ENCODE measurements around the gene DUSP8. TPM values are rescaled to one million over a fixed set of nuclear protein-coding genes. Genes with fewer than 3 reads are reported as not detected.

The DUSP8 gene
- total RNA-seq, 1 donor from 2014 or later: 0.76 TPM

DNA sequence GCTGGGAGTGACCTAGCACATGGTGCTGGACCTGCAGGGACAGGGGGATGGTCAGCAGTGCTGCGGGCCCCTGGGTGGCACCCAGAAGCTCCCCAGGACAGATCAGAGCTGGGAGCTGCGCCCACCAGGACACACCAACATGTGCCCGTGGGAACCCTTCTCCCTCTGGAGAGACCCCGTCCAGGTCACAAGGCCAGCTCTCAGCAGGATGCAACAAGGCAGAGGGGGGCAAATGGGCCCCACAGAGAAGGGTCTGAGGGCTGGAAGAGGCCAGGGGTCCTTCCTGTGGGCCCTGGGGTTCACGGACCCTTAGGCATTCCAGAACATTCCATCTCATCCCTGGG is 6.2 kb downstream of the DUSP8 start:
- no peak for ATAC-seq

DNA sequence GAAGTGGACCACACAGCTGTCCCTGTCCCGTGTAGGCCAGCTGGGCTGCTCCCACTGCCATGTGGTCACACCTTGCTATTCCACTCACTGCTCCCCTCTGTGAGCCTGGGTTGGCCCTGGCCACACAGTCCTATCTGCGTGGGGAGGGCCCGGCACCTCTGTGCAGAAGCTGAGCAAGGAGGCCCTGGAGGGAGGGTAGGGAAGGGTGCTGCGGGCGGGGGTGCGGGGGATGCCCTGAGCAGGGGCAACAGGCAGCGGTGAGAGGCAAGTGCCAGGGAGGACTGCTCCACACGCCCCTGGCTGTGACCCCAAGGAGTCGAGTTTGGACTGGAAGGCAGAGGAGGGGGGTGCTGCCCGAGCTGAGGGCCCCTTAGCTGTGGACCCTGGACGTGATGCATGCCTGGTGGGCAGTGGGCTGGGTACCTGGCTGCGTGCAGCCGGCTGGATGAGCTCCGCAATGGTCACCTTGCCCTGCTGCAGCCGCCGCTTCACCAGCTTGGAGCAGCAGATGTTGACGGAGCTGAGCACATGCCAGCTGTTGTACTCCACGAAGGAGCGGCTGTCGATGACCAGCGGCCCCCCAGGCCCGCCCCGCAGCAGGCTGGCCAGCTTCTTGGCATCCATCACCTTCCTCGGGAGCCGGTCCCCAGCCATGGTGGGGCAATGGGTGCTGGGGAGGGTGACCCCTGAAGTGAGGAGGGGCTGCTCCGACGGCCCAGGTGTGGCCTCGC is 6.7 kb downstream of the DUSP8 start:
- no peak for ATAC-seq

DNA sequence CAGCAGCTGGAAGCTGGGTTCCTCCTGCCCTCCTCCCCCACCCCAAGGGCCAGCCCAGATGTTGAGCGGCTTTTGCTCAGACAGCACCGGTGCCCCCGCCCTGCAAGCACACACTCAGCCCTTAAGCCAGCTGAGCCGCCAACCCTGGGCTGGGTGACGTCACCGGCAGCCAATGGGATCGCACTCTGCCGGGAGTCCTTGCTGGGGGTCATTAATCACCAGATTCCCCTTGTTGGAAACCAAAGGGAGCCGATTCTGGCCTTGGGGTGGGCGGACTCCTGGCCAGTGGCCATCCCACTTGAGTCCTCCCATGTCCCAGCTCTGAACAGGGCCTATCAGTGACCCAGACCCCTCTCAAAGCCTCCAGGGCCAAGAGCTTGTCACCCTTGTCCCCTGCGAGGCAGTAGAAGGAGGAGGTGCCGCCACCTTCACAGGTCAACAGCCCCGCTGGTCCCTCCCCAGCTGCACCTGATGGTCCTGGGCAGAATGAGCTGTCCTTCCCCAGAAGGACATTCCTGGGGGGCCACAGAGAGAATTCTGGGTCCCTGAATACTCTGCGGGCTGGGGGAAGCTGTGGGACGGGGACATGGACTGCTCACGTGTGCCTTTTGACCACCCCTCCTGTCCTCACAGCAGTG is 7.4 kb downstream of the DUSP8 start:
- peak; percentile 35 for ATAC-seq

DNA sequence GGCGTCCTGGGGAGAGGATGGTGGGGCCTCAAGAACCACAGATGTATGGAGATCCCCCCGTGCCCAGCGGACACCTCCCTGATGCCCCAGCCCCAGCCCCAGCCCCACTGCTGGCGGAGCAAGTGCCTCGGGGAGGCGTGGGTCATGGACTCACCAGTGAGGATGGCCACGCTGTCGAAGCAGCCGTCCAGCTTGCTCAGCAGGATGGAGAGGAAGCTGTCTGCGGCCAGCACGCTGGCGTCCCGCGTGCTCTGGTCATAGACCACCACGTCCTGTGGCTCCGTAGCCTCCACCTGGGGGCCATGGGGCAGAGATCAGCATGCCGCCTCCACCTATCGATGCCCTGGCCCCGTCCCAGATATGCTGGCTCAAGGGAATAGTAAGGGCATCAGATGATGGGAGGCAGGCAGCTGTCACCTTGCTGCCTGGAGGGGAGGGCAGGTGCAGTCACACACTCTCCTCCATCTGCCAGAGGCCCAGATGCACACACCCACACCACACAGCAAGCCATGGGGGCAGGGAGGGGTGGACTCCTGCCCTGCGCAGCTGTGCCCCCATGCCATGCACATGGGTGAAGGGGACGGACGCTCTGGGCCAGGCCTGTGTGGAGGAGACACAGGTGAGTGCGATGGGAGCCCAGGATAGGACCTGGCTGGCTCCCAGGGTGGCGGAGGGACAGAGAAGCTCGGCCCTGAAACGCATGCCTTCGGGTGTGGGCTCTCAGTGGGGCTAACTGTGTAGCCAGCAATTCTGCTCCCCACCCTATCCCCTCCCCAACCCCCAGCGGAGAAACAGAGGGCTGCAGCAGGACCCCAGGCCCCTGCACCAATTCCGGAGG is 8.2 kb downstream of the DUSP8 start:
- ATAC-seq: no peak

DNA sequence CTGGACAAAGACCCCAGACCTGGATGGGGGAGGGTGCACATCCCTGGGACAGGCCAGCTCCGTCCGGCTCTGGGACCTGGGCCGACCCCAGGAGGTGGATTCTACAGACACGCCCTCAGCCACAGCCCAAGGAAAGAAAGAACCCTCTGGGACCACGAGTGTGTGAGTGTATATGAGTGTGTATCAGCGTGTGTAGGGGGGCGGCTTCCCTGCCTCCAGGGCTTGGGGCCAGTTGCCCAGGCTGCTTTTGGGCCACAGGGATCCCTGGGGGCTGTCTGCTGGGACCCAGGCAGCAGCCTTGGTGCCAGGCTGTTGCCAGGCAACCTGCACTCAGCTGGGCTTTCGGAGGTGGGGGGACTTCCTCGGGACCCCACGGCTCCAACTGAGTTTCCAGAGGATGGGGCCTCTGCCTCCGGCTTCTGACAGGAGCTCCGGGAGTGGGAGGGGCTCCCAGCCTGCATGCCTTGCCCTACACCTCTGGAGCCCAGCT is 8.9 kb downstream of the DUSP8 start:
- ATAC-seq: no peak

DNA sequence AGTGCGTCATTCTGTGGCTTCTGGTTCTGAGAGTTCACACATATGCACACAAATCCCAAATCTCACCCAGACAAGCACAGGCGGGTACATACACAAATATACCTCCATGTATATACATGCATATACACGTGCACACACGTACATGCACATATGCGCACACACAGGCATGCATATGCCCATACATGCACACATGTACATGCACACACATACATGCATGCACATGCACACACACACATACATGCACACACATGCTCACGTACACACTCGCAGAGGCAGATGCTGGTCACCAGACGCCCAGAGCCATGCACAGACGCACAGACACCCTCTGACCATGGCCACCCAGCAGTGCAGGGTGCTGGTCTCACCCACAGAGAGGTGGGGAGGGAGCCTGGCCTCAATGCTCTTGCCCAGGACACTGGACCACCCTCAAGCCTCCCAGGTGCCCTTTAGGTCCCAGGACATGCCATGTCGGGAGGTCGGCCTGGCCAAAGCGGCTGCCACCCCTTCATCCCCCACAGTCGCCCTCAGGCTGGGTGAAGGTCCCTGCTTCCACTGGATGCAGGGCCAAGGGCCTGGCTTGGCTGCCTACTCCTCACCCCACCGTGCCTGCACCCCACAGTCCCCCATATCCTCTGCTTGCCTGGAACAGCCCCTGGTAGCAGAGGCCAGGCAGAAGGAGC is 9.5 kb downstream of the DUSP8 start:
- ATAC-seq: no peak

DNA sequence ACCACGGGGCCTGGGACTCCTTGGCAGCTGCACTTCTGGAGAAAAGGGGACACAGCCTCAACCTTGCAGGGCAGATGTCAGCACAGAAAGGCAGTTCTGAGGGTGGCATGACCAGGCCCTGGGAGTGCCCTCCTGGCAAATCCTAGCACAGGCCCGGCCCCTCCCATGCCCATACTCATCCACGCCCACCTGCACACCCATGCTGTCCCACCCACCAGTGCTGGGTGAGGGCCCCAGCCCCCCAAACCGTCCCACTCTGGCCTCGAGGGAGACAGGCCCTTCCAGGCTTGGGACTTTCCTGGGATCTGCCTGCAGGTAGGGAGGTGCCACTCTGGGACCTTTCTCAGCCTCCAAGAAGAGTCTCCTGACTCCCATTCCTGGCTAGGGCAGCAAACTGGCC is 10.1 kb downstream of the DUSP8 start:
- ATAC-seq: no peak

DNA sequence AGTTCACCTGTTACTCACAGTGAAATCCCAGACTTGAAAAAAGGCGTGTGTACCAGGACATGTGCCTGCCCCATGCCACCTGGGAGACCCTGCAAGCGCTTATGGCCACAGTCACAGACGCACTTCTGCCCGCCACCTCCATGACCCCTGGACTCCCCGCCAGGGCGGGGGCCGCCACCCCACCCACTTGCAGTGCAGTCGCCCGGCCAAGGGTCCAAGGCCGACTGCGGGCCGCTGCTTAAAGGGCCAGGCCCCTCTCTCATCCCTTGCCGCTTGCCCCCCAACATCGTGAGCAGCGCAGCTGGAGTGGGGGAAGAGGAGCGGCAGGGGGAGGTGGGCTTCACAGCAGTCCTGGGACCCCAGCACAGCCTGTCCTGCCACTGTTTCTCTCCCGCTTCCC is 10.8 kb downstream of the DUSP8 start:
- no peak for ATAC-seq

DNA sequence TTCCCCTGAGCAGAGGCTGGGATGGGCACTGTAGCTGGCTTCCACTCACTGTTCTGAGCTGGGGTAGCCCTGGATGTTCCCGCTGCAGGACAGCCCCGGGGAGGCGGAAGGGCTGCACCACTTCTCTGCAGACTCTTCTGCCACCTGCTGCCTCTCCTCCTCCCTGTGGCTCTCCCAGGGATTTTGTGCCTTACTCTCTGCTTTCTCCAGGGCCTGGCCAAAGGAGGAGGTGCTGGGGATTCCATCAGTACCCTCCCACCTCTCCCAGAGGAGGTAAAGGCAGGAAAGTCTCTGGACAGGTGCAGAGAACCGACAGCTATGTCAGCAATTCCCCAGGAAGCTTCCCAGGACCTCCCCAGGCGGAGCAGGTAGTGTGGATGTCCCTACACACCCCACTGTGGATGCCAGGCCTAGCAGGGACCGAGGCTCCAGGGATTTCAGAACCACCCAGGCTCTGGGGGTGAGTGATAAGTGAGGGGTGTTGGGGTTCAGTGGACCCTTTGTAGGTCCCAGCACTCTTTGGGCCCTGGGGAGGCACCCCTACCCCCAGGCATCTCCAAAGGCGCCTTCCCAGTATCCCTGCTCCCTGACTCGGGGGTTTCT is 11.3 kb downstream of the DUSP8 start:
- no peak for ATAC-seq

DNA sequence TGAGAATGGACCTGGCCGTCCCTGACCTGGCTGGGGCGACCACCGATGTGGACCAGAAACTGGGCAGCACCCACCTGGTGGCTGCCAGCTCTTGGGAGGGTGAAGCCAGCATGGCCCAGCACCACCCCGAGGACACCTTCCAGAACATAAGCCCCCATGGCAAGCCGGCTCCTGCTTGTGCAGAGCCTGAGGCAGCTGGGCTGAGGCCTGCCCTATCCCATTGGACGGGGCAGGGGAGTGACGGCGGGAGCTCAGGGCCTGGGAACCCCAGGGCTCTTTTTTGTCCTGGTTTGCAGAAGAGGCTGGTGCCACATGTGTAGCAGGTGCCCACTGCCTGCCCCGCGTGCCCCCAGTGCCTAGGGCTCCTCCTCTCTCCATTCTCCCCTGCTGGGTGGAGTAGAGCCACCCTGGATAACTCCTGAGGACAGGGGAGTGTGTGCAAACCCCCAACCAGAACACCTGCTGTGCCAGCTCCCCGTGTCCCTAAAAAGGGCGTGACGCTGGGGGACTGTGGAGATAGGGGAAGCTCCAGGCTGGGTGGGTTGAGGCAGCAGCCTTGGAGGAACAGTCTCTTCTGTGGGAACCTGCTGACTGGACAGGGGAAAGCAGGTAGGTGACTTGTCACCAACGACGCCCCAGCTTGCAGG is 11.9 kb downstream of the DUSP8 start:
- no peak for ATAC-seq

DNA sequence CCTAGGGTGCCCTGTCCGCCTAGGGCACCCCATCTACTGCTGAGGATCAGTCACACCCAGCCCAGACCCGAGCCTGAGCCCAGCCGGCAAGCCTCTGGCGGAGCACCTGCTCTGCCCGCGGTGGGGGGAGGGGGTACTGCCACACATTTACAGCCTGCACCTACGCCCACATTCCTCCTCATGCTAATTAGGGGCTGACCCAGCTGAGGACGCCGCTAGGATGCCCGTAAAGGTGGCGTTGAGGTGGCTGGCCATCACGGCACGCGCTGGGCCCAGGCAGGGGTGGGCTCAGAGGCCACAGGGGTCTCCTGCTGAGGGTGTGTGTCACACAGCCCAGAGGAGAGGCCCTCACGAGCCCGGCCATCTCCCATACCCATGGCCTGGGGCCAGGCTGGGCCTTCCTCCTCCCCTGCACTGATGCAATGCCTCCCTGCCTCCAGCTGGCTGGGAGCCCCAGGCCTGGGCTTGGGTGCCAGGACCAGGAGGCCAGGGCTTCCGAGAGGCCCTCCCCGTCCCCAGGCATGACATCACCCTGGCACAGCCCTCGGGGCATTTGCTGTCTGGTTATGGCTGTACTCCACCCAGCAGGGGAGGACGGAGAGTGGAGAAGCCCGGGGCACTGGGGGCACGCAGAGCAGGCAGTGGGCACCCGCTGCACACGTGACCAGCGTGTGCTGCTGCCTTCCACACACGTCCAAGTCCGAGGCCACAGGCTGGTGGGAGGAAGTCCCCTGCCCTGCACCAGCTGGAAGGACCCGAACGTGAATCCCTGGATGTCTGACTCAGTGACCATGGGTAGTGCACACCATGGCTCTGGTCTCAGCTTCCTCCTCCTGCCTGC is 12.7 kb downstream of the DUSP8 start:
- ATAC-seq: peak; percentile 54

DNA sequence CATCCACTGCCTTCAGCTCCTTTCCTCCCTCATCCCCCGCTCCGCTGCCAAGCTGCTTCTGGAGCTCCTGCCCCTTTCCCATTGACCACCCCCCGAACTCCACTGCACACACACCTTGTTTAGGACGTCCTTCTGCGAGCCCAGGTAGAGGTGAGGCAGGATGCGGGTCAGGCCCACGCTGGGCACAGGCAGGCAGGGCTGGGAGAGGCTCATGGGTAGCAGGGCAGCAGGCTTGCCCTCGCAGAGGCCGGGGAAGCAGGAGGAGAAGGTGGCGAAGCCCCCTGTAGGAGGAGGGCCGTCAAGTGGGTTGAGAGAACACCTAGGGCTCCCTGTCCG is 13.3 kb downstream of the DUSP8 start:
- no peak for ATAC-seq

DNA sequence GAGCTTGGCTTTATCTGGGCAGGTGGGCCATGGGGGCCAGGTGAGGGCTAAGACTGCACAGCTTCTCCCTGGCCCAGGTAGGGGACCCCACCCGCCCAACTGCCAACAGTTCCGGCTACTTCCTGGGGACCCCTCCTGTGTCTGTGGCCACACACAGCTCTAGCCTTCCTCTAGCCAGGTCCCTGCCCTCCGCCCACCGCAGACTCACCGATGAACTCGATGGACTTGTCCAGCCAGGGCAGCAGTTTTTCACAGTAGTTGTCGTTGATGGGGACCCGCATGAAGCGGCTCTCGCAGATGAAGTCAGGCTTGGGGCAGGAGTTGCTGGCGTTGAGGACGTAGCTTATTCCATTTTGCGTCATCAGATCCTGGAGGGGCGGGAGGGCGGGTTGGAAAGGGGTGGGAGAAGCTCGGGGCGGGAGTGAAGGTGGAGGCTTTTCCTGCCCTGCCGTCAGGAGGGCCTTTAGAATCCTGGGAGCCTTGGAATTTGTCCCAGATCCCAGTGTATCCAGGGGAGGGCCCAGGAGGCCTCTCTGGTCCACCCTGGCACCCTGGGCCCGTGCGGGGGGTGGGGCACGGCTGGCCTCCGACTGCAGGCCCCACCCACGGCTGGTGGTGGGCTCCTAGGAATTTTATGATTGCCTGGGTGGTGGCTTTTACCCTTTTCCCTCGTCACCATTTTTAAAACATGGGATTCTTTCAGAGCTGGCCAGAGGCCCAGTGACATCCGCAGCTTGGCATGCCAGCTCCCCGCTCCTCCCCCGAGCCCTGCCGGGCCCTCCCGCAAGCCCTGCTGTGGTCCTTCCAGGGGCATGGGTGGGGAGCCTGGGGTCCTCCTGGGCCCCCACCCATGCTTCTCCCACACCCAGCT is 13.9 kb downstream of the DUSP8 start:
- no peak for ATAC-seq

DNA sequence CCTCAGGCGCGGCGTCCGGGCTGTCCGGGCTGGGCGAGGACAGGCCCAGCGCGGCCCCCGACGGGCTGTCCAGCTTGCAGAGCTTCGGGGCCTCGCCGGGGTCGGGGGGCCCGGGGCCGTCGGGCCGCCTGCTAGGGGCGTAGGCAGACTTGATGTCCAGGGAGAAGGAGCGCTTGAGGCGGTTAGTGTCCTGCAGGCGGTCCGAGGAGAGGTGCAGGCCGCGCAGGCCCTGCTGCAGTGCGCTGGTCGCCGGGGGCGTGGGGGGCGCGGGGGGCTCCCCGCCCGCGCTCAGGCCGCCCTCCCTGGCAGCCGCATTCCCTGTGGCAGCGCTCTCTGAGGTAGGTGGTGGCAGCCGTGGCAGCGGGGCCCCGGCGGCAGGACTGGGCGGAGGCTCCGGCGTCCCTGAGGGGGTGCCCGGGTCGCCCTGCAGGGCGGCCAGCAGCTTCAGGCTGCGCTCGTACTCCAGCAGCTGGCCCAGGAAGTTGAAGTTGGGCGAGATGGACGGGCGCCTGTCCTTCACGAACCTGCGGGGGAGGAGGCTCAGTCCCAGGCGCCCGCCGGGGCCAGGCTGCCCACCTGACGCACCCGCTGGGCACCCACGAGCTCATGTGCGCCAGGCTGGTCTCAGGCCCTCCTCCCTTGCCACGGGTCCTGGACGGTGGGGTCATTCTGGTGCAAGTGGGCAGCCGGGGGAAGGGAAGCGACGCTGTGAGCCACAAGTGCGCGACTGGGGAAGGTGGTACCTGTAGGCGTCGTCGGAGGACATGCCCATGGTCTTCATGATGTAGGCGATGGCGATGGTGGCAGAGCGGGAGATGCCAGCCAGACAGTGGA is 14.8 kb downstream of the DUSP8 start:
- ATAC-seq: no peak

DNA sequence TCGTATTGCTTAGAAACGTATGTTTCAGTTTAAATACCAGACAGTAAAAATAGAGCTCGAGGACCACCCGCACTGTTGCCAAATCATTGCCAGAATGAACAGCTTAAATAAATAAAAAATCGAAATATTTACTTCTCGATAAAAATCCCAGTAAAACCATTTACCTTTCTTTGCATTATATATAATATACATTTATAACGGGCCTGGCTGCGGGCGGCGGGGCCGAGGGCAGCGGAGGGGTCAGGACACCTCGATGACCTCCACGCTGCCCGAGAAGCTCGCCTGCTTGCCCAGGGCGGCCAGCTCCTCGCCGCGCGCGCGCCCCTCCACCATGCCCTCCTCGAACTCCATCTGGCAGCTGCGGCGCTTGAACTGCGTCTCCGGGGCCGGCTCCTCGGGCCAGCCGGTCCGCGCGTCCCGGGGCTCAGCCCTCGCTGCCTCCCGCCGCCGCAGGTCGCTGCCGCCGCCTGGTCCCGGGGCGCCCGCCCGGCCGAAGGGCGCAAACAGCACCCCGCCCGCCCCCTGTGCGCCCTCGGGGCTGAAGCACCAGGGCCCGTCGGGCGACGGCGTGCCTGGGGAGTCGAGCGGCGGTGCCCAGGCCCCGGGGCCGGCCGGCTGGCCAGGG is 15.7 kb downstream of the DUSP8 start:
- ATAC-seq: no peak

DNA sequence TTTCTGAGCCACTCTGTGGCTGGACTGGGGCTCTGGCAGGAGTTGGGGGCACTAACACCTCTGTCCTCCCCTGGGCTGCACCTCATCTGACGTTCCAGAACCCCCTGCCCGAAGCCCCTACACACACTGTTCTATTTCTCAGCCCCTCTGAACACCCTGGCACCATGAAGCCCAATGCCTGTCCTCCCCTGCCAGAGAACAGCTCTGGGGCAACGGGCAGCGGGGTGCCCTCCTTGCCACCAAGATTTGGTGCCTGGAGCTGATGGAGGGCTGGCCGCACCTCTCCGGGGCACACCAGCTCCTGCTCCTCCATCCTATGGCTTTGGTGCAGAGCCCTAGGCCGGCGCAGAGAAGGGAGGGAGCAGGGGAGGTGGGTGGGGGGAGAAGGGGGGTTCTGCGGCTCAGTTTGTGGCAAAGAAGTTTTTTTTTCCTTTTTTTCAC is 16.3 kb downstream of the DUSP8 start:
- ATAC-seq: no peak

DNA sequence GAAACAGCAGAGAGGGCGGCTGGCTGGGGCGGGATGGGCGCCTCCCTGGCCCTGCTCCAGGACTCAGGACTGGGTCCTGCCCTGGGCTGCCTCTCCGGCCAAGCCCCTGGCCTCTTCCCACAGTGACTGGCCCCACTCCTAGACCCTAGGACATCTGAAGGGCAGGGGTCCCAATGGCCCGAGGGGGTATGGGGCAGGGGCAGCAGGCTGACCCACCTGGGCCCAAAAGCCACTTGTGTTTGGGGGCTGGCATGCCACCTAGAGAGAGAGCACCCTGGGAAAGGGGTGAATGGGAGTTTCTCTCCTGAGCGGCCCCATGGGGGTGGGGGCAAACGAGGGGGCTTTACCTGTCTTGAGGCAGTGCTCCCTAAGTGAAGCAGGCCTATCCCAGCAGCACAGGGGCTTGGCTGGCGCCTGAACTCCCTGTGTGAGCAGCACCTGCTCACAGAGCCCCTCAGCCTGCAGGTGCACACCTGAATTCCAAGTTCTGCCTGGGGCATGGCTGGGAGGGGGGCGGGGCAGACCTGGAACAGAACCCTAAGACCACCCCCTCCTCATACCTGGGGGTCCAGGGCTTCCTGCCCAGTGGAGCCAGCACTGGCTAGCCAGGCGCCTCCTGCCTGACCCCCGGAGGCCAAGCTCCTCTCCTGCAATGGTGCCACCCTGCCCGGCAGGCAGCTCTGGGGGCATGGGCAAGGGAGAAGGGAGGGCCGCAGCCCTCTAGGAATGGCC is 16.9 kb downstream of the DUSP8 start:
- ATAC-seq: no peak
